Measurements from ENCODE around the gene EHBP1. TPM values are rescaled to one million over a fixed set of nuclear protein-coding genes. Genes with fewer than 3 reads are reported as not detected.

Gene EHBP1
- total RNA-seq, 6 donors from 2014 or later, result 36.2 to 78.5 (median 43.2) TPM

DNA sequence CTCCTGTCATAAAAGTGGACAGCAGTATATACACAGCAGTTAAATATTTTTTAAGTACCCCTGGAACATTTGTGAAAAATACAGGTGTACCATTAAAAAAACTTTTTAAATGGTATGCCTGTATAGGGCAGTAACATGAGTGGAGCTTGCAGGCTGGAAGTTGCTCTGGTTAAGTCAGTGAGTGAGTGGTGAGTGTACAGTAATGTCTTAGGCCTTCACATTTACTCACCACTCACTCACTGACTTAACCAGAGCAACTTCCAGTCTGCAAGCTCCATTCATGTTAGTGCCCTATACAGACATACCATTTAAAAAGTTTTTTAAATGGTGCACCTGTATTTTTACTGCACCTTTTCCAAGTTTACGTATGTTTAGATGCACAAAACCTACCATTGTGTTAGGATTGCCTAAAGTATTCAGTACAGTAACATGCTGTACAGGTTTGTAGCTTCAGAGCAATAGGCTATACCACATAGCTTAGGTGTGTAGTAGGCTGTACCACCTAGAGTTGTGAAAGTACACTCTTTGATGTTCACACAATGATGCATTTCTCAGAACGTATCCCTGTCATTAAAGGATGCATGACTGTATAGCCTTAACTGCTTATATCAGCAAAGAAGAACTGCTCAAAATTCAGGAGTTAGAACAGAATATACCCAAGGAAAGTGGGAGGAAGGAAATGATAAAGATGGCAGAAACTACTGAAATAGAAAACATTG is 112.6 kb downstream of the EHBP1 start:
- Histone ChIP-seq H3K9me3 (no peaks in the 10 kb centered on the region), H3K36me3 (no peaks in the 10 kb centered on the region), H3K27me3 (no peaks in the 10 kb centered on the region), H3K4me3 (no peak overlapping the region), H3K27ac (no peak overlapping the region), H3K4me1 (no peaks in the 10 kb centered on the region)
- TF ChIP-seq, protein P1, sequence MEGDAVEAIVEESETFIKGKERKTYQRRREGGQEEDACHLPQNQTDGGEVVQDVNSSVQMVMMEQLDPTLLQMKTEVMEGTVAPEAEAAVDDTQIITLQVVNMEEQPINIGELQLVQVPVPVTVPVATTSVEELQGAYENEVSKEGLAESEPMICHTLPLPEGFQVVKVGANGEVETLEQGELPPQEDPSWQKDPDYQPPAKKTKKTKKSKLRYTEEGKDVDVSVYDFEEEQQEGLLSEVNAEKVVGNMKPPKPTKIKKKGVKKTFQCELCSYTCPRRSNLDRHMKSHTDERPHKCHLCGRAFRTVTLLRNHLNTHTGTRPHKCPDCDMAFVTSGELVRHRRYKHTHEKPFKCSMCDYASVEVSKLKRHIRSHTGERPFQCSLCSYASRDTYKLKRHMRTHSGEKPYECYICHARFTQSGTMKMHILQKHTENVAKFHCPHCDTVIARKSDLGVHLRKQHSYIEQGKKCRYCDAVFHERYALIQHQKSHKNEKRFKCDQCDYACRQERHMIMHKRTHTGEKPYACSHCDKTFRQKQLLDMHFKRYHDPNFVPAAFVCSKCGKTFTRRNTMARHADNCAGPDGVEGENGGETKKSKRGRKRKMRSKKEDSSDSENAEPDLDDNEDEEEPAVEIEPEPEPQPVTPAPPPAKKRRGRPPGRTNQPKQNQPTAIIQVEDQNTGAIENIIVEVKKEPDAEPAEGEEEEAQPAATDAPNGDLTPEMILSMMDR (IDR thresholded peaks at IDR 0.05), result no peak
- TF ChIP-seq POLR2AphosphoS5 (IDR thresholded peaks at IDR 0.05), result no peak
- TF ChIP-seq EP300 (IDR thresholded peaks at IDR 0.05), result no peak
- no peak for TF ChIP-seq POLR2A (IDR thresholded peaks at IDR 0.05)
- WGBS, 2 donors, result 98 to 100% methylated on average over 2 of the region's 2 CpGs
- ATAC-seq (ENCODE audit: low FRiP score in 2 of 2), result no peak
- no peak for DNase-seq

DNA sequence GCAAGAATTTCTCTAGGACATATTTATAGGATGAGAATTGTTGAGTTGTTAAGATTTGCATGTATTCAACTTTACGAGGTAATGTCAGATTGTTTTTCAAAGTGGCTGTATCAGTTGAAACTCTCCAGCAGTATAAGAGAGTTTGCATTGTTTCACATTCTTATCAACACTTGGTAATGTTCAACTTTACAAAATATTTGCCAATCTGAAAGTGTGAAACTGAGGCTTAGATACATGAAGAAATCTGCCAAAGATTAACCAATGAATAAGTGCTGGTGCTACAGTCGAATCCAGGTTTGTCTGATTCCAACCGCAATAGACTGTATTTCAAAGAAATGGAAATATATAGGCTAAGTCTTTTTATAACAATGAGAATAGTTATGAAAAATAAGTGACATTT is 117.0 kb downstream of the EHBP1 start:
- Histone ChIP-seq H3K4me1 (peaks cover 0 to 10% (median 6%) of the 10 kb centered on the region in 4 donors), H3K4me3 (no peak overlapping the region), H3K9me3 (no peaks in the 10 kb centered on the region), H3K27me3 (no peaks in the 10 kb centered on the region), H3K36me3 (peaks cover 0 to 12% (median 0%) of the 10 kb centered on the region in 4 donors), H3K27ac (no peak overlapping the region)
- TF ChIP-seq, protein P1 (IDR thresholded peaks at IDR 0.05), result no peak
- no peak for TF ChIP-seq POLR2AphosphoS5 (IDR thresholded peaks at IDR 0.05)
- no peak for TF ChIP-seq POLR2A (IDR thresholded peaks at IDR 0.05)
- TF ChIP-seq EP300 (IDR thresholded peaks at IDR 0.05), result no peak
- WGBS, 2 donors, result 75% methylated on average over 3 of the region's 3 CpGs
- ATAC-seq (ENCODE audit: low FRiP score in 2 of 2) (no peak), DNase-seq (no peak)

DNA sequence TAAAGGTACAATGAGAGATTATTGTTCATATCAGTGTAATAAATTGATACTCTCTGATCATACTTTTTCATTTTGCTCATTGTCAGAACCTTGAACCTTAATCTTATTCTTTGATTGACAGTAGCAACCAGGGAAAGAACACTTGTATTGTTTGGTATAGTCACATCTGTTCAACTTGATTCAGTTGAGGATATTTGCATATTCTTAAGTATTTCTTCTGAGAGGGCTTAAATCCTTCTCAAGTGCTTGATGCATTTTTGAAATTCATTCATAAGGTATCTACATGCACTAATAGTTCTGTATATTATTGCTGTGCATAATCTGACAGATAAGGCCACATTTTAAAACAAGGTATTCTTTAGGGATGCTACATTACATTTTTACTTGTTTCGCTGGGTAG is 118.9 kb downstream of the EHBP1 start:
- 91 to 92% methylated on average over 1 of the region's 1 CpG for WGBS, 2 donors
- H3K9me3 ChIP-seq, result no peaks in the 10 kb centered on the region
- peaks cover 0 to 15% (median 0%) of the 10 kb centered on the region in 4 donors for H3K36me3 ChIP-seq
- TF ChIP-seq EP300 (IDR thresholded peaks at IDR 0.05) (no peak), POLR2A (IDR thresholded peaks at IDR 0.05) (no peak), POLR2AphosphoS5 (IDR thresholded peaks at IDR 0.05) (no peak)
- TF ChIP-seq, protein P1 (IDR thresholded peaks at IDR 0.05), result no peak
- no peak overlapping the region for H3K27ac ChIP-seq
- H3K4me3 ChIP-seq, result no peak overlapping the region
- ATAC-seq (ENCODE audit: low FRiP score in 2 of 2) (no peak), DNase-seq (no peak)
- H3K27me3 ChIP-seq, result no peaks in the 10 kb centered on the region
- peaks cover 0 to 10% (median 6%) of the 10 kb centered on the region in 4 donors for H3K4me1 ChIP-seq

GRCh38 chr2:62826141-62826540 is 120.6 kb downstream of the EHBP1 start:
- no peak for DNase-seq
- peaks cover 0 to 15% (median 0%) of the 10 kb centered on the region in 4 donors for H3K36me3 ChIP-seq
- H3K9me3 ChIP-seq, result no peaks in the 10 kb centered on the region
- no peak overlapping the region for H3K4me3 ChIP-seq
- no peak overlapping the region for H3K27ac ChIP-seq
- H3K27me3 ChIP-seq, result no peaks in the 10 kb centered on the region
- TF ChIP-seq EP300 (IDR thresholded peaks at IDR 0.05) (no peak), POLR2A (IDR thresholded peaks at IDR 0.05) (no peak), POLR2AphosphoS5 (IDR thresholded peaks at IDR 0.05) (no peak)
- TF ChIP-seq, protein P1 (IDR thresholded peaks at IDR 0.05), result no peak
- 62 to 69% methylated on average over 3 of the region's 3 CpGs for WGBS, 2 donors
- H3K4me1 ChIP-seq, result peaks cover 0 to 10% (median 6%) of the 10 kb centered on the region in 4 donors
- no peak for ATAC-seq (ENCODE audit: low FRiP score in 2 of 2)

Data from upper lobe of left lung (tissue), 6 donors.